Pons (tissue), 1 donor: ENCODE measurements around the gene MYT1.

Source experiments
- DNase-seq: peaks from one replicate; pipeline ENCODE4 v3.0.0-alpha.2; 2016; ENCODE audit warnings: low spot score

Gene MYT1

GRCh38 chr20:64188682-64189529, 24.7 kb downstream of the MYT1 start:
- DNase-seq, result peak; percentile 58

DNA sequence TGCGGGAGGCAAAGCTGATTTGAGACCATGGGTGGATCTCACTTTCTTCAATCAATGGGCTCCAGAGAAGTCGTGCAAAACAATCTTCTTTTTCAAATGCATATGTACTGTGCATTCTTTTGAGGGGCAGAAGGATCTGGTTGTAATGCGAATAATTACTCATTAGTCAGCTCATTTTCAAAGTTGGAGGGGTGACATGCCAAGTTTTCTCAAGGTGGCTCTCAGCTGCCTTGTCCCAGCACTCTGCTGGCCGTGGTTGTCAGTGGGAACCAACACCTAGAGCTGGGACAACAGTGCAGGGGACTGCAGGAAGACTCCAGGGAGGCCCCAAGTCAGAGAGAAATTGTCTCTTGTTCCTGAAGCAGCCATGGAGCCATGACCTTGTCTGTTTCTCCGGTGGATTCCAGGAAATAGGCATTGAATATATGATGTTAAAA, 25.3 kb downstream of the MYT1 start:
- no peak for DNase-seq

DNA sequence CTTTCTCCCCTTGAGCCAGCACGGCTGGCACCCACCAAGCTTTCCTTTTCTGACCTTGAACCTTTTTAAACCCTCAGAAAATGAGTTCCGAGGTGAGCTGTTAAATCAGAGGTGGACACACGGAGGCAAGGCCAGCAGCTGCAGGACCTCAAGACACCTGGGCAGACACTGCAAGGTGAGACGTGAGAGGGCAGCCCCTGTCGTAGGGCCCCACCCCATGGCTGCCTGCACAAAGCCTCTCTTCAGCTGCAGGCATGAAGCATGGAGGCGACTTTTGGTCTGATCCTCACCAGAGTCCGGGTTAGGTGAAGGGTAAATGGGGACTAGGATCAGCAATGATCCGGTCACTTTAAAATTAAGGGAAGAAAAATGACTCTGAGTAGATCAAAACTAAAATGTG, 25.7 kb downstream of the MYT1 start:
- DNase-seq, result no peak

- DNase-seq, result no peak
These were observed 26.8 kb downstream of the MYT1 start for GRCh38 chr20:64191002-64191401.

GRCh38 chr20:64192406-64192805, 28.2 kb downstream of the MYT1 start:
- DNase-seq, result no peak

- no peak for DNase-seq
These were observed 28.8 kb downstream of the MYT1 start for GRCh38 chr20:64193058-64193457.

DNA sequence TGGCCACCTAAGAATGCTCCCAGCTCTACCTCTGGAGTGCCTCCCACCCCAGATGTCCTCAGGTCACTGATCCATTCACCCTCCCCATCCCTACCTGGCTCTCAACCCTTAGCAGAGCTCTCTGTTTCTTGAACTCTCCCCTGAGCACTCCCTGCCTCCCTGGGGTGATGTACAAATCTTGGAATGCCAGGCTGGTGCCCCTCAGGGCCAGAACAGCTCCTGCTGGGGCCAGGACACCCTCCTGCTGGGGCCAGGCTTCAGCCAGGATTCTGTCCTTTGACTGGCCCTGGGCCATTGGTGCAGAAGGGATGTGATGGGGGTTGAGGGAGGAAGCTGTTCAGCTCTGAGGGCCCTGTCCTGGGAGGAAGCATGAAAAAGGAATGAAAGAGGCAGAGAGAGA, 30.0 kb downstream of the MYT1 start:
- DNase-seq, result no peak

GRCh38 chr20:64196309-64196708, 32.1 kb downstream of the MYT1 start:
- DNase-seq, result no peak

DNA sequence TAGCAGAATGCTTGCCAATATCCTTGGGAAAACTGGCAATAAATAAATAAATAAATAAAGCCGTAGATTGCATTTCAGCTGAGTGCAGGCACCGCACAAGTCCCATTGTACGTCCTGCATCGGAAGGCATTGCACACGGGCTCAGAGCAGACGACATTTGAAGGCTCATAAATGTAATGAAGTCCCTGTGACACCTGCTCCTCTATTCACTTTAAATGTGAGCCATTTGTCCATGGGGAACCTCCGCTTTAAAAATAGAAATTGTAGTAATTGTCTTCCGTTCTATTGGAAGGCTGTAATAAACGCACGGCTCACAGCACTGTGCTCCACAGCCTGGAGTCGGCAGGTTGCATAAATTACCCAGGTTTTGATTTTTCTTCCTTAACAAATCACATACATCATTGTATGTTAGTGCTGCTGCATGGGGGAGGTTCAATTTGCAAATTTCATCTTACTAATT, 32.6 kb downstream of the MYT1 start:
- no peak for DNase-seq

GRCh38 chr20:64198347-64198746, 34.1 kb downstream of the MYT1 start:
- DNase-seq, result no peak

DNA sequence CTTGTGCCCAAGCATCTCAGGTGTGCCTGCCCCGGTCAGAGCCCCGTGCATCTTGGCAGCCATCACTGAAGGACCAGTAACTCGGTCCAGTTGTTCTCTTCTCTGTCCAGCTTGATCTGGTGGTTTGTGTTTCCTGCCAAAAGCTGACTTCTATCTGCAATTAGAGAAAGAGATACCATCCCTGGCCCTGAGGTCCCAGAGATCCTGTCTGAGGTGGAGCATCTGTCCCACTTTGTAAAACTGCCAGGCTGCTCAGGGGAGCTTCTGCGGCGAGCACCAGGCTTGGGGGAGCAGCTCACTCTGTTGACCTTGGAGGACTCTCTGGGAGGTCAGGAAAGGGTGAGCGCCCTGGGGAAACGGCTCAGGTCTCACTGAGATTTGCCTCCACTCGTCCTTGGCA, 35.1 kb downstream of the MYT1 start:
- DNase-seq, result no peak

- DNase-seq, result no peak
These were observed 36.5 kb downstream of the MYT1 start for GRCh38 chr20:64200740-64201139.

- DNase-seq, result no peak
These were observed 37.4 kb downstream of the MYT1 start for GRCh38 chr20:64201653-64202052.

DNA sequence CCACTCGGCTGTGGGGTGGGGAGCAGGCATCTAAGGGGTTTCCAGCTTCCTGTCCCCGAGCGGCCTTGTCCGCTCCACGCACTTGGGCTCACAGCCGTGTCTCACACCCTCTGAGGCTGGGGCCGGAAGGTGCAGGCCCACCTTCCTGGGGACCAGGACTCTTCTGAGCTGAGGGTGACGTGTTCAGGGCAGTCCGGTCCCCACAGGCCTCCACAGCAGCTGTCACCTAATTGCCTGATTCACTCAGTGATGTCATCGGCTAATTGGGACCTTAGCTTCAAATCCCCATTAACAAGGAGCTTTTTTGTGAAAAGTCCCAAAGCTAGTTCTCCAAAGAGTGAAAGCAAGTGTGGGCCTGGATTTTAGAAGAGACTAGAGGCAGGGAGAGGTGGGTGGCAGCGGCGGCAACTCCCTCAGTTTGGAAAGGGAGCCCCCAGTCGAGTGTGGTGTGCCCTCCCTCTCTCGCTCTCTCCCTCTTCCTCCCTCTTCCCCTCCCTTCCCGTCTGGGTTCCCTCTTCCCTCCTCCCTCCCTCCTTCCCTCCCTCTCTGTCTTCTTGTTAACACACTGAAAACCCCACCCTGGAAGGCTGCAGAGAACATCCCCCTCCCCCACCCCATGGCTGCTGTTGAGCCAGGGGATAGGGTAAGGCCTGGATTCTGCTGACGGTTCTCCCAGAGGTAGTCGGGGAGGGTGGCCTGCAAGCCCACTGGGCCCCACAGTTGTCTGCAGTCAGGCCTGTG, 39.0 kb downstream of the MYT1 start:
- no peak for DNase-seq

DNA sequence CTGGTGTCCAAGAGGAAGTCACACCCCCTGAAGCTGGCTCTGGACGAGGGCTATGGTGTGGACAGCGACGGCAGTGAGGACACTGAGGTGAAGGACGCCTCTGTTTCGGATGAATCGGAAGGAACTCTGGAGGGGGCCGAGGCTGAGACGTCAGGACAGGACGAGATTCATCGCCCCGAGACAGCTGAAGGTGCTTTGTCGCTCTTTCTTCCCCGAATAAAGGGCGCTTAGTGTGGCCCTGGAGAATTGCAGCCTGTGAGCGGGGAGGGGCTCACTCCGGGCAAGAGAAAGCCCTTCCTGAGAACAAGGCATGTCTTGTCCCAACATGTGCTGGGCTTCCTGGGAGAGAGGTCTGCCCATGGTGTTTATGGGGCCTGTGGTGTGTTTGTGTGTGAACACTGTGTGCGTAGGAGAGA, 41.4 kb downstream of the MYT1 start:
- DNase-seq, result peak; percentile 77

- DNase-seq, result no peak
These were observed 42.4 kb downstream of the MYT1 start for GRCh38 chr20:64206614-64207013.

DNA sequence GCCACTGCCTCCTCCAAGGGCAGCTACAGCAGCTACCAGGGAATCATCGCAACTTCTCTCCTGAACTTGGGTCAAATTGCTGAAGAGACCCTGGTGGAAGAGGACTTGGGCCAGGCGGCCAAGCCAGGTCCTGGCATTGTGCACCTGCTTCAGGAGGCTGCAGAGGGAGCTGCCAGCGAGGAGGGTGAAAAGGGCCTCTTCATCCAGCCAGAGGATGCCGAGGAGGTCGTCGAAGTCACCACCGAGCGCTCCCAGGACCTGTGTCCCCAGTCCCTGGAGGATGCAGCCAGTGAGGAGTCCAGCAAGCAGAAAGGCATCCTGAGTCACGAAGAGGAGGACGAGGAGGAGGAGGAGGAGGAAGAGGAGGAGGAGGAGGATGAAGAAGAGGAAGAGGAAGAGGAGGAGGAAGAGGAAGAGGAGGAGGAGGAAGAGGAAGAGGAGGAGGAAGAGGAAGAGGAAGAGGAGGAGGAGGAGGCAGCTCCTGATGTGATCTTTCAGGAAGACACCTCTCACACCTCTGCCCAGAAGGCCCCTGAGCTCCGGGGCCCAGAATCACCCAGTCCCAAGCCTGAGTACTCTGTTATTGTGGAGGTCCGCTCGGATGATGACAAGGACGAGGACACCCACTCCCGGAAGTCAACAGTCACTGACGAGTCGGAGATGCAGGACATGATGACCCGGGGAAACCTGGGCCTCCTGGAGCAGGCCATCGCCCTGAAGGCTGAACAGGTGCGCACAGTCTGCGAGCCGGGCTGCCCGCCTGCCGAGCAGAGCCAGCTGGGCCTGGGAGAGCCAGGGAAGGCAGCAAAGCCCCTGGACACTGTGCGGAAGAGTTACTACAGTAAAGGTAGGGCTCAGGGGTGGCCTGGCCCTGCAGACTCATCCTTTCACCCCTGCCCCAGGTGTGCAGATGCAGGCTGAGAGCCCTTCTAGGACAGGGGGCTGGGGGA, 43.7 kb downstream of the MYT1 start:
- DNase-seq, result no peak

GRCh38 chr20:64209148-64209547, 44.9 kb downstream of the MYT1 start:
- no peak for DNase-seq

DNA sequence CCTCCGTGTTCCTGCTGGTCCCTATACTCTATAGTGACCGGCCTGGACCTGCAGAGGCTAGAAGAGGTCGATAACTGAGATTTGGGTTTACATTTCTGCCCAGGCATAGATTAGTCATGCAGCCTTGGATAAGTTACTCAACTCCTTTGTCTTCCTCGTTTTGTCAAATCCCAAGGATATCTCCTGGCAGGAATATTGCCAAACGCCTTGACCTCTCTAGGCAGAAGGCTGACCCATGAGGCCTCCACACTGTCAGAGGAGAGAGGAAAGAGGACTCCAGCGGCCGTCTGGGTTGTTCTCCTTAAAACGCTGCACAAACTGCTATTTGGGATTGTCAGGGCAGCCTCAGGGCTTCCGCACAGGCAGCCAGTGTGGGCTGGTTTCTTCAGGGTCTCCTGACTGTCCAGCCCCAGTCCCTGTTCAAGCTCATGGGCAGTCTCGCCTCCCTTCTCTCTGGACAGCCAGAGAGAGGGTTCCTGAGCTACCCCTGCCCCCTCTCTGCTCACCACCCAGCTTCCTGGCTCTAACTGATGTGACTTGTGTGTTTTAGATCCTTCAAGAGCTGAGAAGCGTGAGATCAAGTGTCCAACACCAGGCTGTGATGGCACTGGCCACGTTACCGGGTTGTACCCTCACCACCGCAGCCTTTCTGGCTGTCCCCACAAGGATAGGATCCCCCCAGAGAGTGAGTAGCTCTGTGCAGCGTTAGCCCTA, 46.6 kb downstream of the MYT1 start:
- no peak for DNase-seq

DNA sequence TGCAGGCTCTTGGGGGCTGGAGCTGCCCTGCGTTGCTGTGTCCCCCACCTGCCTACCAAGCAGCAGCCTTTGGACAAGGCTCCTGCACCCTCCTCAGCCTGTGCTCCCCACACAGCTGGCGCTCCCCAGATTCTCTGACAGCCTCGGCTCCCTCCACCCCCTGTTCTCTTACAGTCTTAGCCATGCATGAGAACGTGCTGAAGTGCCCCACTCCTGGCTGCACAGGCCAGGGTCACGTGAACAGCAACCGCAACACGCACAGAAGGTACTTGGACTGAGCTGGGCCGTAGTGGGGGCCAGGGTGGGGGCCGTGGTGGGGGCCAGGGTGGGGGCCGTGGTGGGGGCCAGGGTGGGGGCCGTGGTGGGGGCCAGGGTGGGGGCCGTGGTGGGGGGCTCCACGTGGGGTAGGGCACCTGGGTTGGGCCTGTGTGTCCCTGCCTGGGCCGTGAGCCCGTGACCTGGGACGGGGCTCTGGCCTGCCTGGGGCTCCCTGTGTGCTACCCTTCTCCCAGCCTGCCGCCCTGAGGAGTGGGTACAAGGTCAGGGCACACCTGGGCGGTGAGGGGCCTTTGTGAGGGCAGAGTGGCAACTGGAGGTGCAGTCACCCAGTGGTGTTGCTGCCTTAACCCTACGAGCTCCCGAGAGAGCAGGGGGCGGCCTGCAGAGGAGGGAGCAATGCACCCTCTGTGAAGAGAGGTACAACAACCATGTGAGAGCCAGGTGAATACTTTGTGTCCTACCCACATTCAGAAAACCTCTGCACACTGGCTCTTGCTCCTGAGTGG, 47.8 kb downstream of the MYT1 start:
- no peak for DNase-seq

GRCh38 chr20:64212755-64213154, 48.5 kb downstream of the MYT1 start:
- DNase-seq, result peak; percentile 28
